Activated CD8-positive, alpha-beta T cell treated with anti-CD3 and anti-CD28 coated beads for 36 hours (primary cell): ENCODE data around the gene PPP4C. TPM values are rescaled to one million over a fixed set of nuclear protein-coding genes. Genes with fewer than 3 reads are reported as not detected.

Source experiments
- ATAC-seq: fragments of 200-7000 bp; cut with Tn5 transposase; one replicate; pipeline ENCODE4 v1.10.0; 2021; ENCODE audit warnings: mild to moderate bottlenecking, moderate library complexity
- CTCF ChIA-PET: fragments of 350-600 bp; sonication (Branson Sonifier 250); formaldehyde crosslinking; loops from one replicate; lab custom pipeline; 2021; ENCODE audit warnings: antibody characterized with exemption; lab: Charles Lee
- POLR2A ChIA-PET: fragments of 350-600 bp; sonication (Branson Sonifier 250); formaldehyde crosslinking; loops from one replicate; lab custom pipeline; 2021; ENCODE audit warnings: antibody characterized with exemption; lab: Charles Lee
- DNase-seq: peaks from one replicate; pipeline ENCODE4 v3.0.0-alpha.2; 2020
- H3K27ac Mint-ChIP-seq: one replicate; pipeline ENCODE4 v1.8.0; 2021; ENCODE audit warnings: mild to moderate bottlenecking, mixed read lengths
- H3K27me3 Mint-ChIP-seq: one replicate; pipeline ENCODE4 v1.8.0; 2021; ENCODE audit warnings: mixed read lengths
- H3K36me3 Mint-ChIP-seq: one replicate; pipeline ENCODE4 v1.8.0; 2021; ENCODE audit warnings: low read depth, mixed read lengths
- H3K4me1 Mint-ChIP-seq: one replicate; pipeline ENCODE4 v1.8.0; 2021; ENCODE audit warnings: low read depth, mixed read lengths
- H3K4me3 Mint-ChIP-seq: one replicate; pipeline ENCODE4 v1.8.0; 2021; ENCODE audit warnings: mild to moderate bottlenecking, moderate library complexity, mixed read lengths
- H3K9me3 Mint-ChIP-seq: one replicate; pipeline ENCODE4 v1.8.0; 2021; ENCODE audit warnings: mixed read lengths
- CTCF ChIP-seq: fragments of 200-600 bp; IDR thresholded peaks from one replicate; pipeline ENCODE4 v1.8.0; 2022; ENCODE audit warnings: antibody characterized with exemption, mild to moderate bottlenecking
- intact Hi-C: fragments of 100-400 bp; cut with micrococcal nuclease; formaldehyde crosslinking; loops from one replicate; pipeline ENCODE4 v1.10.0; 2022
- total RNA-seq, 2 experiments: library from RNA; stranded (reverse); gene quantifications; one replicate each; pipeline ENCODE4 v1.2.3, GENCODE V29; 2021

PPP4C gene
- total RNA-seq, 2 experiments from 2014 or later = 116 to 121 TPM

- CTCF ChIA-PET = interaction anchor here (0.6 to 3.0 kb wide), 3 partner anchors 8 to 91 kb away, joined by 3 to 20 read pairs (median 3); partner anchors contain the start of gene TLCD3B
- Mint-ChIP-seq H3K9me3 (no peaks in the 10 kb centered on the region), H3K27ac (no peak overlapping the region), H3K36me3 (no peaks in the 10 kb centered on the region), H3K4me3 (no peak overlapping the region), H3K27me3 (no peaks in the 10 kb centered on the region), H3K4me1 (peaks cover 2% of the 10 kb centered on the region)
- DNase-seq = no peak
- intact Hi-C loops = no loop called here
- ATAC-seq = no peak
- TF ChIP-seq CTCF = no peak
- POLR2A ChIA-PET = interaction anchor here (0.6 kb wide), 1 partner anchor 28 kb away, joined by 3 read pairs; no protein-coding TSS in a partner anchor
Observed at GRCh38 chr16:30046588-30046987, 29.2 kb upstream of the PPP4C start.

DNA sequence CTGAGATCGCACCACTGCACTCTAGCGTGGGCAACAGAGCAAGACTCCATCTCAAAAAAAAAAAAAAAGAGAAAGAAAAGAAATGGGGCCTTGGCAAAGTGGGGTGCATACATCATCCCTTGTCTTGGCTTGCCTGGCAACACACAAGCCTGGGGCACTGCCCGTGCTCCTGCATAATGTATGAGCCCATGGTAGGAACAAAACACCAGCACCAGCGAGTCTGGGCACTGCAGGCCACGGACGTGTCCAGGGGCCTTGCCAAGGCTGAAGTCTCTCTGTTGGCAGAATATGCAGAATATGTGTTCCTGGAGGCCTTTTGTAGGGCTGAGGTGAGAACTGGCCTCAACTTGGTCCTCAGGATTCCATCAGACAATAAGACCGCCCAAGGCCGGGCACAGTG lies 25.9 kb upstream of the PPP4C start:
- POLR2A ChIA-PET = interaction anchor here (1.1 kb wide), 1 partner anchor 13 kb away, joined by 4 read pairs; no protein-coding TSS in a partner anchor
- peaks cover 2% of the 10 kb centered on the region for H3K27me3 Mint-ChIP-seq
- no peak for DNase-seq

DNA sequence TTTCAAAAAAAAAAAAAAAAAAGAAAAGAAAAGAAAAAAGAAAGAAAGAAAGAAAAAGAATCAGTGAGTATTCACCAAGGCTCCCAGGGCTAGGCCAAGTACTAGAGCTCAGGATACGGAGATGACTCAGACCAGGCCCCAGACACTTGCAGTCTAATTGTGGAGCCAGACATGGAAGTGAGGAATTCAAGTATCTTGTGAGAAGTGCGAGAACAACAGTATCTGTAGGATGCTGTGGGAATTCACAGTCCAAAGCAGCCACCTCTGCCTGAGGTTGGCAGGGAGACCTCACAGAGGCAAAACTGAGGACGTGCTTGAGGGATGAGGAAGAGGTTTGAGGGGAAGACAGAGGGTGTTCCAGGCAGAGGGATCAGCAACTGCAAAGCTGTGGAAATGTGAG lies 24.3 kb upstream of the PPP4C start:
- peaks cover 16% of the 10 kb centered on the region for H3K4me1 Mint-ChIP-seq
- no peak for ATAC-seq
- intact Hi-C loops = no loop called here
- H3K9me3 Mint-ChIP-seq = no peaks in the 10 kb centered on the region
- peak overlapping the region; percentile 80 for H3K4me3 Mint-ChIP-seq
- TF ChIP-seq CTCF = no peak
- no peak overlapping the region for H3K27ac Mint-ChIP-seq
- peaks cover 2% of the 10 kb centered on the region for H3K27me3 Mint-ChIP-seq
- no peak for DNase-seq
- ChIA-PET POLR2A (no interaction called here), CTCF (interaction anchor here (0.8 to 2.8 kb wide), 3 partner anchors 14 to 351 kb away, joined by 3 to 8 read pairs (median 4); partner anchors contain the start of gene ALDOA)
- H3K36me3 Mint-ChIP-seq = no peaks in the 10 kb centered on the region

More for the DNA sequence above, 25.9 kb upstream of the PPP4C start:
- intact Hi-C loops = no loop called here
- no peaks in the 10 kb centered on the region for H3K9me3 Mint-ChIP-seq
- CTCF ChIA-PET = interaction anchor here (0.7 to 3.0 kb wide), 3 partner anchors 18 to 202 kb away, joined by 3 to 20 read pairs (median 6); partner anchors contain the start of gene TLCD3B
- no peak for TF ChIP-seq CTCF
- peaks cover 10% of the 10 kb centered on the region for H3K4me1 Mint-ChIP-seq
- H3K4me3 Mint-ChIP-seq = no peak overlapping the region
- ATAC-seq = no peak
- no peak overlapping the region for H3K27ac Mint-ChIP-seq
- H3K36me3 Mint-ChIP-seq = no peaks in the 10 kb centered on the region

DNA sequence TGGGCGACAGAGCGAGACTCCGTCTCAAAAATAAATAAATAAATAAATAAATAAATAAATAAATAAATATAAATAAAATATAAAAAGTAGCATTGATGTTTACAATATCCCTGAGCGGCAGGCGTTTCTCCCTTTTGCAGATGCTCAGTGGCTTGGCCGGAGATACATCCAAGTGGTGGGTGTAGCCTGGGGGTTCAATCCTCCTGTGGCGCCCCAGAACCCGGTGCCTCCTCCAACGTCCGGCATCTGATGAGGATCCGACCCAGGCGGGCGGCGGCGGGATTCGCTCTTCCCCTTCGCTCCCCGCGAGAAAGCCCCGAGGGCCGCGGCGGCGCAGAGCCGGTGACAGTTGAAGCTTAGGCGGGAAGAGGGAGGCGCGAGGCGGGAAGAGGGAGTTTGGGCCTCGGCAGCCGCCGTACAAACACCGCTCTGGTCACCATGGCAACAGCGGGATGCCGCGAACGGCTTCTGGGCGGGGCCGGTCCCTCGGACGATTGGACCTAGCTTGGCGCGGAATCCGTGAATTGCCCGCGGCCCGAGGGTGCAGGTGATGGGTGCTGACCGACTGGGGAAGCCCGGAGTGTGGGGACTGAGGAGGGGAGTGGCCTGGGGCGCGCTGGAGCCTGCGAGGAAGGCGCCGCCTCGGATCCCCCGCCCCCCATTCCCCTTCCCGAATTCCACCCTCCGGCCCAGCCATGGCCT lies 23.0 kb upstream of the PPP4C start:
- ChIA-PET POLR2A (interaction anchor here (1.1 to 4.6 kb wide), 2 partner anchors 12 to 39 kb away, joined by 5 to 44 read pairs; partner anchors contain the start of genes ALDOA and TBX6), CTCF (interaction anchor here (0.7 to 2.8 kb wide), 5 partner anchors 10 to 354 kb away, joined by 3 to 14 read pairs (median 4); partner anchors contain the start of gene TLCD3B)
- peak; percentile 94 for DNase-seq
- Mint-ChIP-seq H3K36me3 (no peaks in the 10 kb centered on the region), H3K27ac (peak overlapping the region; percentile 57), H3K4me3 (peak overlapping the region; percentile 80), H3K9me3 (no peaks in the 10 kb centered on the region), H3K4me1 (peaks cover 16% of the 10 kb centered on the region), H3K27me3 (peaks cover 2% of the 10 kb centered on the region)
- ATAC-seq = peak; percentile 82
- no peak for TF ChIP-seq CTCF
- intact Hi-C loops = no loop called here
